HK-2 (cell line): Measurements from ENCODE around the gene ANGPTL2.

Experiments used
- DNase-seq: peaks from one replicate; pipeline ENCODE4 v3.0.0-alpha.2; 2018; ENCODE audit not compliant: unreplicated experiment

Gene ANGPTL2

DNA sequence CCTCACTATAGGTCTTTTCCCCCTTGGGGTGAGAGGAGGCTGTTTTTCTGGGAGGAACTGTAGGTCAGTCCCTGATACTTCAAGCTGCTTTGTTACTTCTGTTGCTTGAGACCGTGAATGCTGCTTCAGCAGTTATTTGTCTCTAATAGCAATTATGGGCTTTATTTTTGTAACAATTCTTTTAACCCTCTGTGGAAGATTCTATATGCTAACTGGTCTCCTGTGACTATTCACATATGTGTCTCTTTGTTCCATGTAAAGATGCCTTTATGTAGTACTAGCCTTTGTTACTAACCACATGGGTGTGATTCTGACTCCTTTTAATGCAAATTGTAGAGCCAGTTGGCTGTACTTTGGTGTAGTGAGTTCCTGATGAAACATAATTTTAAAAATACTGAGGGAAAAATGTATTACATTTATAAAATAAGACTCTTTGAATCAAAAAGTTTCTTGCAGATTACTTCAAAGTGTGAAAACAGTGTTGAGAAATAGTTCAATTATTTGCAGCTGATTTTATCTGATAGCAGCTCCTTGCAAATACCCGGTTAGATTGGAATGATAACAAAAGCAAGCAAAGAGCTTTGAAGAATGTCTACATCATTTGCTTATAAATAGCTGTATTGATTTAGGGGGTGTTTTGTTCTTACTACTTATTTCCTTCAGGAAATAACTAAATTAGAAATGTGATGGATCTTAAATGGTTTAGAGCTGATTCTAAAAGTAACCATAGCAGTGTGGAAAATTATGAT, 46.6 kb downstream of the ANGPTL2 start:
- DNase-seq, result no peak

DNA sequence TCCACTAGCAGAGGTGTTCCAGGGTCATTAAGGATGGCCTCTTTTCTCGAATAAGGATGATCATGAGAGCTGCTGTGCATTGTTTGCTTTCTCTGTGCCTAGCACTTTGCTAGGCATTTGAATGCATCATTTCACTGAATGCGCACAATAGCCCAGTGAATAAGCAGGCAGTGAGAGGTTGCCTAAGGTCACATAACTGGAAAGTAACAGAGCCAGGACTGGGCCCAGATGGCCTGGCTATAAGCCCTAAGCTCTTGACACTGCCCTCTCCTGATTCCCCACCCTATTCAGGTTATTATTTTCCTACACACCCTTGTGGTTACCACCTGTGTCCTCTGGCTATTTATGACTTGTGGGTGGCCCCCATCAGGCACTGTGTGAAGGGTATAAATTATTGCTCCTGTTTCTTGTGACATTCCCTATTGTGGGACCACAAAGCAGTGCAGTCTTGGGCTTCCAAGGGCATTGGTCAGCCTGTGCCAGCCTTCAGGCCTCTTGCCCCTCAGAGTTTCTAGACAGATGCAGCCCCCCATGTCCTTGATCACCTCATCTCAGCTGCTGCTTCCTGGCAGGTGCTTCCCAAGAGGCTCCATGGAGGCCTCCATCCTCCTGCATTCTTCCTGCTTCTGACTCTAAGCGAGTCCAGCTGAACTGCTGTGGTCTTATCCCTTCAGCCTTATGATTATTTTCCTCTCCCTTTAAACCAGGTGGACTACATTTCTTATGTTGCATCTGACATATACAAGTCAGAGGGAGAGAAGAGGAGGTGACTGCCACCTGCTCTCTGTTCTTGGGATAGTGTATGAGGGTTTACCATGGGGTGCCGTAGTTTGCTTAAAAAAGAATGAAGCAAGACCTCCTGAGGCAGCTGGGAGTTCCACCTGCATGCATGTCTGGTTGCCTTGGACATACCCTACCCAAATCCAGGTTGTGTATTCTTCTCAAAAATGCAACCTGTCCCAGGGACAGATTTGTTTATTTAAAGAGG, 47.6 kb downstream of the ANGPTL2 start:
- no peak for DNase-seq

DNA sequence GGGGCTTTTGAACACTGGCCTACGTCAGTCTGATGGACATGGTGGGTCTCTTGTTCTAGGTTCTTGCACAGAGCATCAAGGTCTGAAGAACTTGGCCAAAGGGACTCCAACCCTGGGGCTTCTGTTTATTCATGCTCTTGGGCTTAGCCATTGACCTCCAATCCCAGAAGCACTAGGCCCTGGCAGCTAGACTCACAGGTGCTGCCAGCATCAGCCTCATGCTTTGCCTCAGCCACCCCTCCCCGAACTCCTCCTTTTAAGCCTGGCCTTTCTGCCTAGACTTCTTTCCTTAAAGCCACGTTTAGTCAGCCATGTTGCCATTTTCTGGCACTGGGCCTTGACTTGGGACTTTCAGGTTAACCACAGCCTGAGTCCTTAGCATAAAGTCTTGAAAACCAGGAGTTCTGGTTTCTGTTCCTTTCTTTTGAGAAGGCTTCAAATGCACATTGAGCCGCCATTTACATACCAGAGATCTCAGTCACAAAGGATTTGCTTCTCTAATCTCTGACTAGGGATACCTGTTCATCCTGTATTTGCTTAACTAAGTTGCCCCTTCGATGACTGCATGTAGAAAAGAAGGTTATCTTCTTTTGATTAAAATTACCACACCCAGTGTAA, 54.7 kb downstream of the ANGPTL2 start:
- DNase-seq, result no peak

DNA sequence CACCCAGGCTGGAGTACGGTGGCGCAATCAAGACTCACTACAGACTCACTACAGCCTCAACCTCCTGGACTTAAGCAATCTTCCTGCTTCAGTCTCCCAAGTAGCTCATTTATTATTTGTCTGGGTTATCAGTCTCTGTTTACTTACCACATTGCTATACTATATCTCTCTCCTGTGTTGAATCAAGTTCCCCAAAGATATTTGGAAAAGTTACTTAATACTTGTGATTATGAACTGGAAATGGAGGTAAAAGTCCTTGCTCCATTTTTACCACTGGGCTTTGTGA, 55.6 kb downstream of the ANGPTL2 start:
- no peak for DNase-seq

DNA sequence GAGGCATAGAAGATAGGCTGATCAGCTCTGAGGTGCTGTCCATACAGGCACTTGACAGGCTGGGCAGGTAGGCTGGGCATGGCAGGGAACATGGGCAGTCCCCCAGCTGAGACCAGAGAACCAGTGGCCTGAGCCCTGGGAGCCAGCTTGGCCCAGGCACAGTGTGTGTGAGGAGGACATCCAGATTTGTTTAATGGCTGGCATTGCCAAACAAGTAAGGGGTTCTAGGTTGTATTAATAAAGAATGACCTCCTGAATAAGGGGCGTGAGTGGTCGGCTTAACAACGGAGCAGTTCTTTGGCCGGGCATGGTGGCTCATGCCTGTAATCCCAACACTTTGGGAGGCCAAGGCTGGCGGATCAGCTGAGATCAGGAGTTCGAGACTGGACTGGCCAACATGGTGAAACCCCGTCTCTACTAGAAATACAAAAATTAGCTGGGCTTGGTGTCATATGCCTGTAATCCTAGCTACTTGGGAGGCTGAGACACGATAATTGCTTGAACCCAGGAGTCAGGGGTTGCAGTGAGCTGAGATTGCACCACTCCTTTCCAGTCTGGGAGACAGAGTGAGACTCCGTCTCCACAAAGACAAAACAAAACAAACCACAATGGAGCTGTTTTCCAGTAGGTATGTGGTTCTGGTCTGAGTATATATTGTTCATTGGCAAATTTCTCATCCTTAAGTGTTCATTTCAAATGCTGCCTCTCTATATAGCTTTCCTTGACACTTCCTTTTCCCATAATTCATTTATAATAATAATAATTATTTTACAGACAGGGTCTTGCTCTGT, 56.2 kb downstream of the ANGPTL2 start:
- no peak for DNase-seq

DNA sequence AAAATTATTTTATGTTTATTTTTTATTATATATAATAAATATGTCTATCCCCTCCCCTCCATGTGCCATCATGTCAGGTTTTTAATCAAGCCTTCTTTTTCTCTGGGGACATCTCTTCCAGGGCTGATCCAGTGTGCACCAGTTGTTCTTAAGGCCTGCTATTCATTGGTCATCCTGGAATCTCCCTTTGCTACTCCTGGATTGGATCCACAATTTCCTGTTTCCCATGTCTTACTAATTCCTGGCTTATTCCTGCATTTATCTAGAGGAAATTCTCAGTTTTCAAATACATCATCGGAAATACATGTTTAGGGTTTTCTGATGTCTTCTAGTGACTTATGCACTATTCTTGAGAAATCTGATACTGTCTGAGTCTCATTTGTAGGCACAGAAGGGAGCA, 56.8 kb downstream of the ANGPTL2 start:
- DNase-seq, result no peak

DNA sequence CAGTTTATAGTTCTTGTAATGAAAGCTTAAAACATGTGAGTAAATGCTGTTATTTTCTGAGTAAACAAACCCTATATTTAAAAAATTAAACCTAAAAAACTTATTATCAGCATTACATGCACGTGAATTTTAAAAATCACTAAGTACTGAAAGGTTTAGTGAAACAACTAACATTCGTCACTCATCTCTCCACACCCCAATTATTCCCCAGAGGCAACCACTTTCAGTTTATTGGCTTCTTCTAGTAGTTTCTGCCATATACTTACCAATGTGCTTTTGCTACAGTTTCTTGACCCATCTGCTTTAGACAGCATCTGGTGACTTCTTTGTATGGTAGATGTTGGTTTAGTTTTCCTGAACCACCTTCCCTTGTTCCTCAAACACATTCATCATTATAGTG, 58.1 kb downstream of the ANGPTL2 start:
- DNase-seq, result no peak

DNA sequence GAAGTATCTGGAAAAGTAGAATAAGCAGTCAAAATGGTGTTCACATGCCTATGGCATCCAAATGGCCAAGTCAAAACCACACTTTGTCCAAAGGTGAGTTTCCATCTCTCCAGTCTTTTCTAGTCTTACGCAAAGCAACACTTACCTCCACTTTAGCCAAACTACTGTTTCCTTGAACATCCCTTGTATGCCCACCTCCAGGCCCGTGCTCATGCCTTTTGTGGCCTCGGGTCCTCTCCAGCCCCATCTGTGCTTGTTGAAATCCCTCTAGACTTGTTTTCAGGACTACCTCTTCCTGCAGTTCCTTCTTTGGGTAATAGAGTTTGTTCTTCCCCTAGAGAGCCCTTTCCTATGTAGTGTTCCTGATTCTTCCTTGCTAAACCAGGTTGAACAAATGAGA, 61.0 kb downstream of the ANGPTL2 start:
- no peak for DNase-seq

DNA sequence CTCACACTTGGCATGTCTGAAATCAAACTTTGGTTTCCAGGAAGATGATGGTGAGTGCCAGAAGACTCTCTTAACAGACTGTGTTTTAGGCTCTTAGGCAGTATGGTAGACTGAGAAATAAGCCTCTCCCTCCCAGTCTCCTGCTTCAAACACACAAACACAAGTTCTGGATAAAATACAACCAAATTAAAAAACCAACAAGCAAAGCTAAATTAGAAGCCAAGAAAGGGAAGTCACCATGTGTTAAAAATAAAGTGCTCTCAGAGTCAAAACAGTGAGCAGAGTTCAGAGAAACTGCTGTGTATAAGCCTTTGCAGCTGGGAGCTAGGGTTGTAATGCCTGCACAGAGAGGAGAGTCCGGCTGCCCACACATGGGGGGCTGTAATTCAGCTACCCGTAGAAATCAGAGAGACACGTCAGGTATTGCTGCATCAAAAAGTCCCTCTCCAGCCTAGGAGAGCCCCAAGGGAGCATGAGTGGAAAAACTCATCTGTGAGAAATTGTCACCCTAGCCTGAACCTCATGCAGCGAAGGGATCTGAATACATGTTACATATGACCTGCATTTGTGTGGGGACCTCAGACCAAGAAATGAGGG, 62.6 kb downstream of the ANGPTL2 start:
- DNase-seq, result no peak

DNA sequence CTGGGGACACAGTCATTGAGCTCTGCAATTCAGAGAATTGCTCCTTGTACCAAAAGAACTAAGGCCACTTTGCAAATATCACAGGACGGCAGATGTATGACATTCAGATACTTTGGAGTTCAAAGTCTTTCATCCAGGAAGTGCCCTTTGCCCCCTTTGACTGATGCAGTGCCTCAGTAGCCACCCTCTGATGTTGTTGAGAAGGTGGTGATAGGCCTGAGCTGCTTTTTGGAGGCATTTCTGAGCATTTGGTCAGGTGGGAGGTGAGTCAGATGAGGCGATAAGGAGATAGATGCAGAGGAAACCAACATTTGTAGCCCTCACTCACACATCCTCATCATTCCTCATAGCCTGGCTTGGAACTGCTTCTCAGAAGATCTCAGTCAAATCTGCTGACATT, 63.4 kb downstream of the ANGPTL2 start:
- DNase-seq, result no peak

DNA sequence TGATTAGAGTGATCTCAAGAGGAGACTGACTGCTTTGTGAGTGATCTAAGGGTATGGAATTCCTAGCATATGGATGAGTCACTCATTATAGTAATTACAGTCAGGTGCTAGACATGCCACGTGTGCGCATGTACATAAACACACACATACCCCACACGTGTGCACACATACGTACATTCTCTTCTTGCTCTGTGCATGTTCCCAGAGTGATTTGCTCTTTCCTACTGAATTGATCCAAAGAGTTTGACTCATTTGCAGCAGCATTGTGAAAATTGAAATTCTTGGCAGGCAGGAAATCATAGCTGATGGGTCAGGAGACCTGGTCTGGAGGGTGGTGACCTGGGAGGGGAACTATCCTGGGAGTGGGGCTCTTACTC, 63.8 kb downstream of the ANGPTL2 start:
- no peak for DNase-seq

DNA sequence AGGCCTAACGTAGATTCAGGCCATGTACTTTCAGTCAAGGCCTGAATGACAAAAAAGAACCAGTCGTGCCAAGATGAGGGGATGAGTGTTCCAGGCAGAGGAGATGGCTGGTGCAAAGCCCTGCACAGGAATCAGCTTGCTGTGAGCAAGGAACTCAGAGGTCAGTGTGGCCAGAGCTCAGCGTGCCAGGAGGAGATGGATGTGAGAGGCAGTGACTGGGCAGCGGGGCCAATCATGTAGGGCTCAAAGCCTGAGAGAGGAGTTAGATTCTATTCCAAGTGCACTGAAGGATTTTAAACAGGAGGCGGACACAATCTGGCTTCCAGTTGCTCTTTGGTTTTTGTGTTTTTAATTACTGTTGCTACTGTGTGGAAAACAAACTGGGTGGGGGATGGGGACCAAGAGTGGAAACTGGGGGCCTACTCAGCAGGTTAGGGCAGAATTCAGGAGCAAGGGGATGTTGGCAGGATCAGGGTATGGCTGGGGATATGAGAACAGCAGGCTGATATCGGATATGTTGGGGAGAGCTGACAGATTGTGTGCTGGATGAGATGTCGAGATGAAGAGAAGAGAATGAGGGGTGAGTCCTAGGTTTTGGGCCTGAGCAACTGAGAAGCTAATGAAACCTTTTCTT, 64.3 kb downstream of the ANGPTL2 start:
- DNase-seq, result no peak

DNA sequence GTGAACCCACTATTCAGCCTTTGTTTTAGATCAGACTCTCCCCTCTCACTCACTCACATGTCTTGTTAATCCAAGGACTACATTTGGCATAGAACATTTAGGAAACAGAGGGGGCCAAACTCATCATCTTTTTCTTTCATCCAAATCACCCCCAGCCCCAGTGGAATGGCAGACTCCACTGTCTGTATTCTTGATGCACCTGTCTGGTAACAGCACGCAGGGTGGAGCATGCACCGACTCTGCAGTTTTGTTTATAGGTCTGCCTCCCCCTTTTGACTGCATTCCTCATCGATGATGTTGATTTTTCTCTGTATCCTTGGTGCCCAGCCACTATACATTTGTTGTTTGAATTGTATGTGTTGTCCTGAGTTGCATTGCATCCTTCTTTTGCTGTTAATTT, 66.0 kb downstream of the ANGPTL2 start:
- no peak for DNase-seq

DNA sequence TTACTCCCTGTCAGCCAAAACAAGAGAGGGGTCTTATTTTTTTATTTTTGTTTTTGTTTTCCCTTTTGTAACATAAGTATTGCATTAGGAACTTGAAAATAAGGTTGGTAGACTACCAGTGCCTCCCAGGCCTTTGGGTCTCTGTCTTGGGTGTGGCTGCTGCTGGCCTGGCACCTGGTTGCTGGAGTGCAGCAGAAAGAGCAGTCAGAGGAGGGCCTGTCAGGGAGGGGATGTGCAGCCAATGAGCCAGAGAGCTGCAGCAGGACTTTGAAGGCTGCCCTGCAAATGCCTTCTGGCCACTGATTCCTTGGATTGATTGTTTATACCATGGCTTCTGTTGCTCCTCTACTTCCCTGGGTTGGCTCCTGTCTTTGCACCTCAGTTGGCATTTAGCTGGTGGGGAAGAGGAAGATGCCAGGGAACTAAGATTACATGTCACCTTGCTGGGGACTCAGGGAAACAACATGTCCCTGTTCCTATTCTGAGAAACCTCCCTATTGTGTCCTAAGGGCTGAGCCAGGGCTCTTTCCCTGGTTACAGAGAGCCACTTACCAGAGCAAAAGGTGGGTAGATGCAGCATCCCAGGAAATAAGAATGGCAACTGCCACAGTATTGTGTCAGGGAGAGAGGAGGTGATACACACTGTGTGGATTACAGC, 66.6 kb downstream of the ANGPTL2 start:
- no peak for DNase-seq

DNA sequence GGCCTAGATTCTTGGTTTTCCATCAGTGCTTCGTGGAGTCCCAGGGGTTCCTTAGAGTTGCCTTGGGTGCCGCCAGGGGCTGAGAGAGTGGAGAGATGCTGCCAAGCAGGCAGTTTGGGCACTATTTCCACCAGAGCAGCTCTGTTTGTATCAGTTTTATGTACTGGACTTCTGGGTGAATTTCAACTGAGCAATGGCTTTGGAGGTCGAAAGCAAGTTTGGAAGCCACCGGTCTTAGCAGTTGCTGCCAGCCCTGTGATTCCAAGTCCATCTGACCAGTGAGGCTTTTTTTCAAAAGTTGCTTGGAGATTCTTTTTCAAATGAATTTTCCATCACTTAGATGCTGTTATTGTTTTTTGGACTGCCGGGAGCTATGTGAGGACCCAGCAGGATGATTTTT, 68.5 kb downstream of the ANGPTL2 start:
- DNase-seq, result no peak

DNA sequence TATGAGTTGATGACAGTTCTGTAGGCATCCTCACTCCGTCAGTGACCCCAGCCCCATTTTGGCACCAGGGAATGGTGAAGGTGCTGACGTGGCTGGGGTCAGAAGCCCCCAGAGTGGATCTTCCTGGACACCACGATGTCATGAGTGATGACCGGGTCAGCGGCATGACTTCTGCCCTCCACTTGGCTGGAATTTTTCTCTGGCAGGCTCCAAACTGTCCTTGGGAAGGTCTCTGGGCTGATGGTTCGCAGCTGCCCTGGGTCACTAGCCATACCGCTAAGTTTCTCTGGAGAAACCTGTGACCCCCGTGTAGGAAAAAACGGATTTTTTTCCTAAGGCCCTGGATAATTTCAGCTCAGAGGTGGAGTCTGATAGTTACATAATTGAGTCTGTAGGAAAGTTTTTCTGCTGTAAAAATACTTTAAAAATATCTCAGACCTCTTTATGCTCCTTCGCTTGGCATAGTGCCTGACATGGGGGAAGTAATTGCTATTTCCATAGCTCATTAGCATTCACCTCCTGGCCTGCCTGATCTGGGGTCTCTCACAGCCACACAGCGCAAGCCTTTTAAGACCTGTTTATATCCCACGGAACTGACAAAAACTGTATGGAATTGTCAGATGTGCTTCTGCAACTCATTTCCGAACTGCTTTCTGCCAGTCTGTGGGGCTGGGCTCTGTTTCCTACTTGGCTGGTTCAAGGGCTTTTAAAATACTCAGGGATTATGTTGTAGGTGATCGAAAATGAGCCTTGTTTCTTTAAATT, 69.2 kb downstream of the ANGPTL2 start:
- no peak for DNase-seq

DNA sequence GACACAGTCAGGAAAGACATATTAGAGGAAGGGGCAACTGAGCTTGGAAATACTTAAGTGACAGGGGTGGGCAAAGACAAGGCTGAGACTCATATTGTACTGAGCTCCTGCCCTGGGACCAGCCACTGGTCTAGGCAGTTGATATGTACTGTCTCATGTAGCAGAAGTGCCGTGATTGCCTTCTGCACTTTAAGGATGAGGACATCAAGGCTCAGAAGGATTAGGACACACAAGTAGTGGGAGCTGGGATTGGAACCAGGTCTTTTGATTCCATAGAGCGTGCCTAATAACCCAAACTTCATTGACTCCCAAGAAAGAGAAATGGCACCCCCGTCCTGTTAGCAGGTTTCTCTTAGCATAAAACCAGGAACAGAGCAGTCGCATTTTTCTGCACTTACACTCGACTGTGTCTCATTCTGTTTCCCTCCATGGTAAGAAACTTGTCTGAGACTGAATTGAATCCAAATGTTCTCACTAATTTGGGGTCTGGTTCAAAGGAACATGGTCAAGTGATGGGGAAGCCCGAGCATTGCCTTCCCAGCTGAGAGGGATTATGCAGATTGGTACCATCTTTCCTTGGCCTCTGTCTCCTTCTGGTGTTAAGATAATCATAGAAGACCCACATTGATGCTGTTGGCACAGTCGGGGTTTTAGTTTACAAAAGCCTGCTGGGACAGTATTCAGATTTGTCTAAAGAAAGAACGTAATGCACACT, 70.4 kb downstream of the ANGPTL2 start:
- no peak for DNase-seq

DNA sequence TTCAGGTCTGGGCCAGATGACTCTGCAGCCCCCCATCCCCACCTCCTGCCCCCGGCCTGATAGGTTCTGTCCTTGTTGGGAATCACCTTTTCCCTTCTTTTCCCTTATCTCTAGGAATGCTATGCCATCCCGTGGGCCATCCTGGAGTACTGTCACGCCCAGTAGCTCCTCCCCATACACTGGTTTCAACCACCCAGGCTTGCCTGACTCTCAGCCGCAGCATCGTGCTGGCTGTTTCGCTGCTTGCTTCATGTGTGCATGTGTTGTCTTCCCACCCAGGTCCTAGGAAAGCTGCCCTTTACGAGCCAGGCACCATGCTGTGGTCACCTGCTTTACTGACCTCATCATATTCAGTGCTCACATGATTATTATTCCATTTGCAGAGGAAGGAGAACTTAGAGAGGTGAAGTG, 71.8 kb downstream of the ANGPTL2 start:
- DNase-seq, result no peak

DNA sequence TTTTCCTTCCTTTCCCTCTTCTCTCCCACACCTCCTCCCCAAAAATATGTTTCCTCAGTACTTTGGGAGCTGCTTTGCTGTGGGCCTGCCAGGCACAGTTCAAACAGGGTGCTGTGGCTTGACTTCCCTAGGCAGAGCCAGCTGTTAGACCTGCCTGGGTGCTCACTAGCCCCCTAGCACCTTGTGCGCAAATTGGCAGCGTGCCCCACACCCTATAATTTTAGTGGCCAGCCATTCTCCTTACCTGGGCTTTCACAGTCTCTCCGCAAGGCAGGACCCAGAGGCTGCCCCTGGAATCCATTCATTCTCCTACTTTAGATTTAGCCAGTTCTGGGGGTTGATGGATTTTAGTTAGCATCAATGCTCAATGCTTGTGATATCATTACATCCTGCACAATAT, 72.3 kb downstream of the ANGPTL2 start:
- DNase-seq, result no peak
